ENCODE data around the gene TRIM10. TPM values are rescaled to one million over a fixed set of nuclear protein-coding genes. Genes with fewer than 3 reads are reported as not detected.
"Not testable (repeated sequence)": the region's sequence is repeated elsewhere in the genome, so short reads cannot be mapped to it uniquely, and the experiment has no call there.

Gene TRIM10
- polyA plus RNA-seq, 1 donor: 0.86 TPM

- DNase-seq: no peak
These were observed 10.9 kb upstream of the TRIM10 start for GRCh38 chr6:30171677-30172471.

- no peak for DNase-seq
These were observed 8.9 kb upstream of the TRIM10 start for GRCh38 chr6:30169658-30170614.

DNA sequence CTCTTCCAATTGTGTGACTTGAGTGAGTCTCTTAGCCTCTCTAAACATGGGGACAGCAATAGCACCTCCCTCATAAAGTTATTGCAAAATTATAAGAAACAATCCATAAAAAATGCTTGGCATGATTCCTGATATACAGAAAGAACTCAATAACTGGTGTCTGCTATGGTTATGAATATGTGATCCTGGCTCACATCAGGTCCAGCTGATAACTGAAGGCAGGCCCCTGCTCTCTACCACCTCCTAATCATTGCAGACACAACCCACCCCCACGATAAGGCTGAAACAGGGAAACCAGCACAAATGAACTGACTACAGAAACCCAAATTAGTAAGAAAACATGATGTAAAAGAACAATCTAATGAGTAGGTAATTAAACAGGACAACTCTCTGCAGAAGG lies 7.7 kb upstream of the TRIM10 start:
- no peak for DNase-seq

DNA sequence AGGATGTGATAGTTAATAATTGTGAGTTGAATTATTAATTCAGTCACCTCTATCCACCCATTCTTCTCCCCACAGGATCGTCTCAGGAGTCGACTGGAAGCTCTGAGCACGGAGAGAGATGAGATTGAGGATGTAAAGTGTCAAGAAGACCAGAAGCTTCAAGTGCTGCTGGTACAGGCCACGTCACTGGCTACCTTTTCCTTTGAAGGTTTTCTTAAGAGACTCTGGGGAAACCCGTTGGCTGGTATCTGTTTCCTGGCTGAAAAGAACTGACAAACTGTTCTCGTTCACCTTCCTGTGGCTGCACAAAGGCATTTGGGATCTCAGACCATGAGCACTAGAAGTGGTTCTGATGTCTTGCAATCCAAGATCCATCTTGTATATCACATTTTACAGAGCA lies 6.1 kb upstream of the TRIM10 start:
- DNase-seq: no peak

GRCh38 chr6:30165238-30165637 lies 4.2 kb upstream of the TRIM10 start:
- not testable (repeated sequence) for DNase-seq

- DNase-seq: no peak
These were observed 3.7 kb upstream of the TRIM10 start for GRCh38 chr6:30164714-30165113.

GRCh38 chr6:30163918-30164654 lies 3.1 kb upstream of the TRIM10 start:
- no peak for DNase-seq

GRCh38 chr6:30163090-30163917 lies 2.3 kb upstream of the TRIM10 start, which contains the start of gene TRIM15:
Gene TRIM15 (plus strand): TSS chr6:30163546. CDS start chr6:30163685, 139 bp downstream.
- DNase-seq: no peak

DNA sequence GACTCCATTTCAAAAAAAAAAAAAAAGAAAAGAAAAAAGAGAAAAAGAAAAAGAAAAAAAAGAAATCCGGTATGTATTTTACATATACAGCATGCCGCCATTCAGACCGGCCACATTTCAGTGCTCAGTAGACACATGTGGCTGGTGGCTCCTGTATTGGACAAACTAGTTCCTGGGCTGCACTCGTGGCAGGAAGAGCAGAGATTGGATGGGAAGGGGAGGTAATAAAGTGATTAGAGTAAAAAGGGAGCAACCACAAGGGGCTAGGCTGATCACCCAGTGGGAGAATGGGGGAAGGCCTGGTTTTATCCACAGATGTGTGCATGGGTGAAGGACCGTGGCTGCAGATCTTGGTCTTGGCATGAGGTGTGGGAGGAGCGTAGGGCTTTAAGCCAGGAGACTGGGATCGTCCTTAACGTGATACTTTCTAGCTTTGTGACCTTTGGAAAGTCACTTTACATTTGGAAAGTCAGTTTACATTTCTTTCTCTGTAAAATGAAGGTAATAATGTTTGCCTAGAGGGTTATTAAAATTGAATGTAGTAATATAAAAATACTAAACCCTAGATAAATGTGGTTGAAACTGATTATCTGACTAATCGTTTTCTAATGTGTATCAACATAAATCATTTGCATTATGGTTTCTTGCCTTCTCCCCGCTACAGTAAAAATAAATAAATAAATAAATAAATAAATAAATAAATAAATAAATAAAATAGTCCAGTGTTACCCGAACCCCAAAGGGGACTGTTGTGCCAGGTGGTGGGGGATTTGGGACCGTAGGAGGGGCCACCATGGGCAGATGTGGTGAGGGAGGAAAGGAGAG lies 1.5 kb upstream of the TRIM10 start:
- DNase-seq: no peak

- no peak for DNase-seq
These were observed 815 bp downstream of the TRIM10 start for GRCh38 chr6:30160008-30160784.

DNA sequence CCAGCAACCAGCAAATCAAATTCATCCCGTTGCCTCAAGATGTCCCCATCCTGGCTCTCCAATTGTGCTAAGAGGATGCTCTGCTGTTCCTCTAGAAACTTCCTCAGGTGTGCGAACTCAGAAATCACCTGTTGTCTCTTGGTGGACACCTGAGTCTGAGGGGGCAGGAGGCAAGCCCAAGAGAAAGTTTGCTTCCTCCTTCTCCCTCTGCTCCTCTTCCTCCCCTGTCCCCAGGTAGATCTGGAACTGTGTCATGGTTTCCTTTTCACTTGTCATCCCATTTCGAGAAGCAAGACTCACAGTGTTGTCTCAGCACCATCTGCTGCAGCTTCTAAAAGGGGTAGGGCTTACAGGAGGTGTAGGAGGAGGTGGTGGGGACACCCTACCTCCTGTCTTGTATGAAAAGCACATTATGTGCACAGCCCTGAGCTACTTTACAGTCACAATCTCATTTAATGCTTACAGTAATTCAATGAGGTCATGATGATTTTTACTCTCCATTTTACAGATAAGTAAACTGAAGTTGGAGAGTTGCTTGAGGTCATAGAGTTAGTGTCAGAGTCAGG lies 2.5 kb downstream of the TRIM10 start:
- no peak for DNase-seq

GRCh38 chr6:30157999-30158398 lies 3.0 kb downstream of the TRIM10 start:
- DNase-seq: no peak

DNA sequence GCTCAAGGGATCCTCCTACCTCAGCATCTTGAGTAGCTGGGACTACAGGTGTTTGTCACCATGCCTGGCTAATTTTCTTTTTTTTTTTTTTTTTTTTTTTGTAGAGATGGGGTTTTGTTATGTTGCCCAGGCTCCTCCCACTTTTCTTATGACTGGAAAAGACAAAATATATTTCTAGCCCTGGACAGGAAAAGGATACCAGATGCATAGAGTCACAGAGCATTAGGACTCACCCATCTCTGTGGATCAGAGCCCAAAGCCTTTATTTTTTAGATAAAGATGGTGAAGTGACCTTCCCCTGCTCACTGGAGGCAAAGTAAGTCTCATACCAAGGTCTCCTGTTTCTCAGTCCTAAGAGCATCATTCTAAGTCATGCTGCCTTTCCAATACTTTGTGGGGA lies 3.4 kb downstream of the TRIM10 start:
- no peak for DNase-seq

GRCh38 chr6:30156774-30157173 lies 4.2 kb downstream of the TRIM10 start:
- DNase-seq: no peak

DNA sequence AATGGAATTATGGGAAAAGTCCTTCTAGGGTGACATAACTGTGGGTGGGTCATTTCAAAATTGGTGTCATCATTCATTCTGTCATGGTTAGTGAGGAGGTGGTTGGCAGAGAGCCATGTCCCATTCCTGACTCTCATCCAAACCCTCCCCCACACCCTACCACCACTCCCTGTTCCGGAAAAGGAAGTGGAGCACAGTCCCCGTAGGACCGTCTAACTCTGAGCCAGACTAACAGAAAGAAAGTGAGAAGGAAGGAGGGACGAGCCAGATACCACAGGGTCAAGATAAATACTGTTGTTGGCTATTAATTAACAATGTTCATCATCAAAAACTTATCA lies 4.8 kb downstream of the TRIM10 start:
- DNase-seq: no peak

DNA sequence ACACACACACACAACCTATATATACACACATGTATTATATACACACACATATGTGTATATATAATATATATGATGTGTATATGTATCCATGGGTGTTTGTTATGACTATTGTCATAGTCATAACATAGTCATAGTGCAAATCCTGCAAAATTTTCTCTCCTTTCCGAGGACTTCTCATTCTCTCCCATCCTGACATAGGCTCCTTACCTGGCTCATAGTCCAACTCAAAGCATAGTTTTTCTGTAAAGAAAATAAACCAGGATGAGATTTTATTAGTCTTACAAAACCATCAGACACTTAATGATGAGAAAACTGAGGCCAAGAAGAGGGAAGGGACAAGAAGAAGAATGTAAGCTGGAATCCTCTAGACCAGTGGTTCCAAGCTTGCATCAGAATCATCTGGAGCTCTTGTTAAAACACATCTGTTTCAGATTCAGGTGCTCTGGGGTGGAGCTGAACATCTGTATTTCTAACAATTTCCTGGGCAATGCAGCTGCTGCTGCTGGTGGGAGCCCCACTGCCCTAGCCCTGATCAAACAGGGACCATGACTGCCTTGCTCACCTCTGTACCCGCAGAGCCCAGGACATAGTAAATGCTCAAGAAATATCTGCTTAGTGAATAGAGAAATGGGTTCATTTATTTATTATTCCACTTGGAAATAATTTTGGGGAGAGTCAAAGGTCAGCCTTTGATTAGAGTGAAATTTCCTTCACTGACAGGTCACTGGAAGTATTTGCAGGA lies 5.3 kb downstream of the TRIM10 start:
- DNase-seq: no peak

DNA sequence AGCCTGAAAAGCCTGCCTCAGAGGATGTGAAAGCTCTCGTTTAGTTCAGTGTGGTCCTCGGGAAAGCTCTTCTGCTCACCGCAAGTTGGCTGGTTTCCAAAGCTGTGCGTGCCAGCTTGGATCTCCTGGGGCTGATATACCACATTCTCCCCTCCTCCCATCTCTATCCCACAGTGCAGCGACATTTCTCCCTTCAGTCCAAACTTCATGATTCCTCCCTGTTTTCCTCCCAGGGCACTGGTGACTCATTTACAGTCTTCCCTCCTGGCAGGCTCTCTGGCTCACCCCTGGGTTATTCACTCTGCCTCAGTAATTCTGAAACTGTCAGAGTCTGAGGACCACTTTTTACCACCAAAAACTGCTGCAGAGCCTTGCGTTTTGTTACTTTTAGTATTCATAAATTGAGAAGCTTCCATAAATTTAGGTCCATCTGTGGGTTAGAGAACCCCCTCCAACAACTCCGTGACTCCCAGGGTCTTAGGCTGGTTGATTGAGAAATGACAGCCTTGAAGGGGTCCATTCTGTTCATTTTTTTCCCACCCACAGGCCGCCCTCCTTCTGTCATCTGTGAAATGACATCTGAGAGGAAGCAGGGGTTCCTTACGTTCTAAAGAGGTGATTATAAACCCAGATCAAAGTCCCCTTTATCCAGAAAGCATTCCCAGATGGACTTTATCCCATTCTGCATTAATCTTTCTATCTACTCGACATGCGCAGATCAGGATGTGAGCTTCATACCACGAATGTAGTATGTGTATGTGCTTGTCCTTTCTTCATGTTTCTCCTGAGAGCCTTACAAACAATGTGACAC lies 6.1 kb downstream of the TRIM10 start:
- no peak for DNase-seq

DNA sequence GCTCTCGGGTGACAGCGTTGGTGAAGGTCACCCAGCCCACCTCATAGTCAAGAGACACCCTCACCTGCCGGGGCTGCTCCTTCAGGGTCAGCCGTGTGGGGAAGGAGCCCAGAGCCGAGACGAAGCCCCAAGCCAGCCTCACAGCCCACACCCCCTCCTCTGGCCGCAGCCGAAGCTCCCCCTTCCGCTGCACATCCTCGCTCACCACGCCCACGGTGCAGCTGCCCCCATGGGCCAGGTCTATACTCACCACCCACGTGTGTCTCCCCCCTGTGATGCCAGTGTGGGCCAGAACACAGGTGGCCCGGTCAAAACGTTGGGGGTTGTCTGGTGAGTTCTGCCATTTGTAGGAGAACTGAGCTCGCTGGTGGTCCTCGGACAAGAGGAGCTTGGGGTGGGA lies 7.0 kb downstream of the TRIM10 start:
- no peak for DNase-seq

Data from hindlimb muscle (tissue), 1 donor.